WTC11 (cell line): Measurements from ENCODE around the gene KDM4C. TPM values are rescaled to one million over a fixed set of nuclear protein-coding genes. Genes with fewer than 3 reads are reported as not detected.

Experiments
- ATAC-seq: fragments of 200-7000 bp; cut with Tn5 transposase; 2 replicates; pipeline ENCODE4 v1.10.0; 2021; ENCODE audit warnings: mild to moderate bottlenecking, moderate library complexity
- CTCF ChIA-PET: fragments of 300-600 bp; sonication (Branson Sonifier 250); formaldehyde crosslinking; loops from one replicate; lab custom pipeline; 2021; ENCODE audit warnings: antibody characterized with exemption; lab: Charles Lee
- POLR2A ChIA-PET: fragments of 350-600 bp; sonication (Branson Sonifier 250); formaldehyde crosslinking; loops from one replicate; lab custom pipeline; 2021; ENCODE audit warnings: antibody characterized with exemption; lab: Charles Lee
- DNase-seq: peaks from one replicate; pipeline ENCODE4 v3.0.0; 2021; ENCODE audit warnings: low spot score
- H3K27ac Mint-ChIP-seq: 2 replicates; pipeline ENCODE4 v1.8.0; 2021; ENCODE audit warnings: mixed read lengths
- H3K27me3 Mint-ChIP-seq: 2 replicates; pipeline ENCODE4 v1.8.0; 2021; ENCODE audit warnings: low read depth, mild to moderate bottlenecking, moderate library complexity, mixed read lengths
- H3K36me3 Mint-ChIP-seq: 2 replicates; pipeline ENCODE4 v1.8.0; 2021; ENCODE audit warnings: mixed read lengths
- H3K4me1 Mint-ChIP-seq: 2 replicates; pipeline ENCODE4 v1.8.0; 2022; ENCODE audit warnings: mixed read lengths
- H3K4me3 Mint-ChIP-seq: 2 replicates; pipeline ENCODE4 v1.8.0; 2021; ENCODE audit warnings: mild to moderate bottlenecking, moderate library complexity, mixed read lengths
- H3K9me3 Mint-ChIP-seq: 2 replicates; pipeline ENCODE4 v1.8.0; 2021; ENCODE audit warnings: mixed read lengths
- AFF4 ChIP-seq: sonication (generic); formaldehyde crosslinking; IDR thresholded peaks from 2 replicates; pipeline ENCODE4 v1.8.1; 2023; ENCODE audit warnings: mild to moderate bottlenecking, missing genetic modification reagents, borderline replicate concordance
- ATF1 ChIP-seq: sonication (generic); formaldehyde crosslinking; IDR thresholded peaks from 2 replicates; pipeline ENCODE4 v1.8.1; 2023; ENCODE audit warnings: mild to moderate bottlenecking, moderate library complexity, missing genetic modification reagents
- CREB1 ChIP-seq: sonication (generic); formaldehyde crosslinking; IDR thresholded peaks from 2 replicates; pipeline ENCODE4 v1.8.0; 2023; ENCODE audit warnings: mild to moderate bottlenecking, missing genetic modification reagents
- E2F1 ChIP-seq: sonication (generic); formaldehyde crosslinking; IDR thresholded peaks from 2 replicates; pipeline ENCODE4 v1.8.0; 2022; ENCODE audit warnings: mild to moderate bottlenecking, missing genetic modification reagents
- ELF4 ChIP-seq: sonication (generic); formaldehyde crosslinking; IDR thresholded peaks from 2 replicates; pipeline ENCODE4 v1.8.1; 2022; ENCODE audit warnings: low read depth, mild to moderate bottlenecking, moderate library complexity, missing genetic modification reagents
- JAZF1 ChIP-seq: fragments of 250-450 bp; sonication (Bioruptor Pico); IDR thresholded peaks from 2 replicates; pipeline ENCODE4 v1.9.0; 2021; ENCODE audit warnings: moderate library complexity, mild to moderate bottlenecking, inconsistent platforms
- NR1H2 ChIP-seq: sonication (generic); formaldehyde crosslinking; IDR thresholded peaks from 2 replicates; pipeline ENCODE4 v1.9.0; 2021; ENCODE audit warnings: mild to moderate bottlenecking, moderate library complexity, missing genetic modification reagents
- PRDM15 ChIP-seq: sonication (generic); formaldehyde crosslinking; IDR thresholded peaks from 2 replicates; pipeline ENCODE4 v1.8.0; 2022; ENCODE audit warnings: missing genetic modification reagents
- SP1 ChIP-seq: sonication (generic); formaldehyde crosslinking; conservative IDR thresholded peaks from 2 replicates; pipeline ENCODE4 v1.8.1; 2022; ENCODE audit warnings: missing genetic modification reagents
- TCF7 ChIP-seq: sonication (generic); formaldehyde crosslinking; IDR thresholded peaks from 2 replicates; pipeline ENCODE4 v1.8.0; 2022; ENCODE audit warnings: mild to moderate bottlenecking, low read depth, missing genetic modification reagents, moderate library complexity
- USF2 ChIP-seq: sonication (generic); formaldehyde crosslinking; IDR thresholded peaks from 2 replicates; pipeline ENCODE4 v1.8.1; 2023; ENCODE audit warnings: mild to moderate bottlenecking, missing genetic modification reagents, moderate library complexity
- ZBTB21 ChIP-seq: sonication (generic); formaldehyde crosslinking; IDR thresholded peaks from 2 replicates; pipeline ENCODE4 v1.8.1; 2023; ENCODE audit warnings: mild to moderate bottlenecking, missing genetic modification reagents, borderline replicate concordance
- ZMAT4 ChIP-seq: fragments of 250-450 bp; sonication (Bioruptor Pico); IDR thresholded peaks from 2 replicates; pipeline ENCODE4 v1.9.0; 2021; ENCODE audit warnings: mild to moderate bottlenecking
- ZNF219 ChIP-seq: sonication (generic); formaldehyde crosslinking; IDR thresholded peaks from 2 replicates; pipeline ENCODE4 v1.8.0; 2023; ENCODE audit warnings: missing genetic modification reagents, mild to moderate bottlenecking, borderline replicate concordance
- ZNF512 ChIP-seq: sonication (generic); formaldehyde crosslinking; IDR thresholded peaks from 2 replicates; pipeline ENCODE4 v1.8.1; 2022; ENCODE audit warnings: missing genetic modification reagents, borderline replicate concordance
- total RNA-seq: library from RNA; stranded (reverse); gene quantifications from 3 replicates; pipeline ENCODE4 v1.2.3, GENCODE V29; 2021
- TF ChIP-seq, protein P1 (sequence below): fragments of 250-450 bp; sonication (Bioruptor Pico); IDR thresholded peaks from 2 replicates; pipeline ENCODE4 v1.9.0; 2021; ENCODE audit warnings: moderate library complexity, mild to moderate bottlenecking, inconsistent platforms, borderline replicate concordance
- TF ChIP-seq, protein P2 (sequence below): sonication (generic); formaldehyde crosslinking; IDR thresholded peaks from 2 replicates; pipeline ENCODE4 v1.8.1; 2023; ENCODE audit warnings: mild to moderate bottlenecking, missing genetic modification reagents, moderate library complexity
- TF ChIP-seq, protein P3 (sequence below): sonication (generic); formaldehyde crosslinking; IDR thresholded peaks from 2 replicates; pipeline ENCODE4 v1.8.1; 2023; ENCODE audit warnings: mild to moderate bottlenecking, missing genetic modification reagents

KDM4C gene
- total RNA-seq, 1 experiment from 2014 or later: 29.2 TPM

GRCh38 chr9:7003861-7004260 is 246.1 kb downstream of the KDM4C start:
- CTCF ChIA-PET: no interaction called here
- ATAC-seq: no peak
- no peaks in the 10 kb centered on the region for H3K27me3 Mint-ChIP-seq

DNA sequence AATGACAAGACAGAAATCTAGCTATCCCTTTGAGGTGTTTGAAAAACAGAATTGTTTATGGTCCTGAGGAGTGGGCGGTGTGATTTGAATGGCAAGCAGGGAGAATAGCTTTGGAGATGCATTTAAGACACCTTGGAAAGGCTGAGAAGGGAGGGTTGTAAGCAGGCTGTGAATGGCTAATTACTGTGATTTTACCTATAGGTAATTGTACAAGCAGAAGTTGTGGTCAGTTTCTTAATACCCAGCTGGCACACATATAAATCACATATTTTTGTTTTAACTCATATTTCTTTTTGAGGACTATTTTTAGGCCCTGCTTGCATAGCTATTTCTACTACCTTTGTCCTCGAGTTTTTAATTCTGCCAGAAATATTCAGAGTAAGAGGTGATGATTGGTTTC is 248.6 kb downstream of the KDM4C start:
- no peaks in the 10 kb centered on the region for H3K27me3 Mint-ChIP-seq
- POLR2A ChIA-PET: no interaction called here
- no peak for DNase-seq
- TF ChIP-seq ZNF219 (no peak), ZMAT4 (CRISPR knock-in tag) (no peak), CREB1 (CRISPR knock-in tag) (no peak), TCF7 (no peak), JAZF1 (CRISPR knock-in tag) (no peak), ELF4 (CRISPR knock-in tag) (no peak), NR1H2 (no peak), PRDM15 (no peak), ZNF512 (CRISPR knock-in tag) (no peak), ATF1 (CRISPR knock-in tag) (no peak), AFF4 (no peak), E2F1 (no peak), ZBTB21 (CRISPR knock-in tag) (no peak)
- TF ChIP-seq, protein P1, sequence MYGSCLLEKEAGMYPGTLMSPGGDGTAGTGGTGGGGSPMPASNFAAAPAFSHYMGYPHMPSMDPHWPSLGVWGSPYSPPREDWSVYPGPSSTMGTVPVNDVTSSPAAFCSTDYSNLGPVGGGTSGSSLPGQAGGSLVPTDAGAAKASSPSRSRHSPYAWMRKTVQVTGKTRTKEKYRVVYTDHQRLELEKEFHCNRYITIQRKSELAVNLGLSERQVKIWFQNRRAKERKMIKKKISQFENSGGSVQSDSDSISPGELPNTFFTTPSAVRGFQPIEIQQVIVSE: no peak
- TF ChIP-seq, protein P2, sequence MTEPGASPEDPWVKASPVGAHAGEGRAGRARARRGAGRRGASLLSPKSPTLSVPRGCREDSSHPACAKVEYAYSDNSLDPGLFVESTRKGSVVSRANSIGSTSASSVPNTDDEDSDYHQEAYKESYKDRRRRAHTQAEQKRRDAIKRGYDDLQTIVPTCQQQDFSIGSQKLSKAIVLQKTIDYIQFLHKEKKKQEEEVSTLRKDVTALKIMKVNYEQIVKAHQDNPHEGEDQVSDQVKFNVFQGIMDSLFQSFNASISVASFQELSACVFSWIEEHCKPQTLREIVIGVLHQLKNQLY: no peak
- TF ChIP-seq, protein P3, sequence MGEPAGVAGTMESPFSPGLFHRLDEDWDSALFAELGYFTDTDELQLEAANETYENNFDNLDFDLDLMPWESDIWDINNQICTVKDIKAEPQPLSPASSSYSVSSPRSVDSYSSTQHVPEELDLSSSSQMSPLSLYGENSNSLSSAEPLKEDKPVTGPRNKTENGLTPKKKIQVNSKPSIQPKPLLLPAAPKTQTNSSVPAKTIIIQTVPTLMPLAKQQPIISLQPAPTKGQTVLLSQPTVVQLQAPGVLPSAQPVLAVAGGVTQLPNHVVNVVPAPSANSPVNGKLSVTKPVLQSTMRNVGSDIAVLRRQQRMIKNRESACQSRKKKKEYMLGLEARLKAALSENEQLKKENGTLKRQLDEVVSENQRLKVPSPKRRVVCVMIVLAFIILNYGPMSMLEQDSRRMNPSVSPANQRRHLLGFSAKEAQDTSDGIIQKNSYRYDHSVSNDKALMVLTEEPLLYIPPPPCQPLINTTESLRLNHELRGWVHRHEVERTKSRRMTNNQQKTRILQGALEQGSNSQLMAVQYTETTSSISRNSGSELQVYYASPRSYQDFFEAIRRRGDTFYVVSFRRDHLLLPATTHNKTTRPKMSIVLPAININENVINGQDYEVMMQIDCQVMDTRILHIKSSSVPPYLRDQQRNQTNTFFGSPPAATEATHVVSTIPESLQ (CRISPR knock-in tag): no peak
- TF ChIP-seq, all 79 proteins: peak for 0
- no peak for ATAC-seq
- H3K9me3 Mint-ChIP-seq: peaks cover 5% of the 10 kb centered on the region
- peaks cover 32% of the 10 kb centered on the region for H3K36me3 Mint-ChIP-seq
- 0 out of 2 replicates have a peak overlapping the region, but pooled peaks have one; percentile 1 for H3K27ac Mint-ChIP-seq
- peaks cover 10% of the 10 kb centered on the region for H3K4me1 Mint-ChIP-seq
- CTCF ChIA-PET: no interaction called here
- no peak overlapping the region for H3K4me3 Mint-ChIP-seq

More at GRCh38 chr9:7003861-7004260, 246.1 kb downstream of the KDM4C start:
- no peak overlapping the region for H3K27ac Mint-ChIP-seq
- H3K4me1 Mint-ChIP-seq: no peaks in the 10 kb centered on the region
- POLR2A ChIA-PET: no interaction called here
- peaks cover 26% of the 10 kb centered on the region for H3K36me3 Mint-ChIP-seq
- no peak for TF ChIP-seq USF2 (CRISPR knock-in tag)
- no peak for TF ChIP-seq SP1 (CRISPR knock-in tag)
- no peak for DNase-seq
- H3K9me3 Mint-ChIP-seq: peaks cover 5% of the 10 kb centered on the region
- H3K4me3 Mint-ChIP-seq: no peak overlapping the region
